Glomerular endothelial cell (primary cell): Measurements from ENCODE around the gene LPP. TPM values are rescaled to one million over a fixed set of nuclear protein-coding genes. Genes with fewer than 3 reads are reported as not detected.

ENCODE experiments used
- DNase-seq: peaks from one replicate; pipeline ENCODE4 v3.0.0-alpha.2; 2011; ENCODE audit warnings: low read depth, low spot score; ENCODE audit errors: extremely low read depth
- total RNA-seq: library from RNA; depleted of rRNA; stranded (reverse); fragments of >200 nt; gene quantifications from 2 replicates; pipeline ENCODE4 v1.2.3, GENCODE V29; 2015

The LPP gene
- total RNA-seq, 1 donor from 2014 or later = 132 TPM

GRCh38 chr3:188754267-188754666, 600.3 kb downstream of the LPP start:
- DNase-seq = no peak

DNA sequence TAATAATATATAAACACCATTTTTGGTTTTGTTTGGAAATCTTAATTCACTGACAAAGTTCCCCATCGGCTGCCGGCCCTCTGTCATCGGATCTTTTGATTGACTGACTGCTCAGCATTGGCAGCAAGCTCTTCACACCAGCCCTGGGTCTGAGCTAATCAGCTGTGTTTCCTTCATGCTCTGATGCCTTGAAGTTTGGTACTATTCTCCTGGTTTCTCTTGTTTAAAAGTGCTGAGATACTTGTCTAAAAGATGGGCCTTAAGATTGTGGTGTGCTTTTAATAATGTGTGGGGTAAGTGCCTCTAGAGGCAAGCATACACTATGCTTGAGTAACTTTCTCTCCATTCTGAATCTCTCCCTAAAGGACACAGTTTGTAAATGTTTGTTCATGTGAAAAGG, 602.3 kb downstream of the LPP start:
- DNase-seq = no peak

GRCh38 chr3:188759336-188760005, 605.5 kb downstream of the LPP start:
- DNase-seq = no peak

- DNase-seq = no peak
Measured at GRCh38 chr3:188760408-188760807, 606.5 kb downstream of the LPP start.

GRCh38 chr3:188761439-188761838, 607.5 kb downstream of the LPP start:
- no peak for DNase-seq

- no peak for DNase-seq
Measured at GRCh38 chr3:188761964-188762363, 608.0 kb downstream of the LPP start.

GRCh38 chr3:188764609-188765008, 610.7 kb downstream of the LPP start:
- DNase-seq = no peak

DNA sequence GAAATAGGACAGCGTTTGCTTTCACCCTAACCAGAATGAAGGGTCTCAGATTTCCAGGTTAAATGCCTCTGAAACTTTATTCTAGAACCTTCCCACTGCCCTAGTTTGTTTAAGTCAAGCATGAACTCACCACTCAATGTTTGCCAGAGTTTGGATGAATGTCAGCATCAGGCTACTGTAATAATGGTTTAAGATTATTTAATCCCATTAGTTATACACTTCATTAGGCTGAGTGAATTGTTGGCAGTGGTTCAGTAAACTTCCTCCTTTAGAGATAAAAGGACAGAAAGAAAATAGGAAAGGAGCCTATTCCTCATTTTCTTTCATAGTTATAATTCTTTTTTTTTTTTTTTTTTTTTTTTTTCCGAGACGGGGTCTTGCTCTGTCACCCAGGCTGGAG, 615.9 kb downstream of the LPP start:
- no peak for DNase-seq

DNA sequence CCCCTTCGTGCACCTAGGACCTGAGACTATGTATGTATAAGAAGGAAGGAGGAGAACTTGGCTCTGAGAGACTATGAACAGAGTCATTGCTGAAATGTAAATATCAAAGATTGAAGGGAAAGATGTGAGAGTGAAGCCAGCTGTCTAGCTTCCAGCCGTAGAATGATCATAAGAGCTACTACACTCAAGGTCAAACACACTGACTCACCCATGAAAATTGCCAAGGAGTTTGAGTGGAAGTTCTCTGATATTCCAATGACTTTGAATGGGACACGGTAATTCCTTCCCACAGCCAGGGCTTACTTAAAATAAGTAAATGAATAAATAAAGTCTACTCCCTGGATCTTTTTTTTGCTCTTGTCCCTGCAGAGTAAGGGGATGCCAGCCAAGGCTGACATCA, 618.9 kb downstream of the LPP start:
- peak; percentile 51 for DNase-seq

GRCh38 chr3:188775412-188775811, 621.5 kb downstream of the LPP start:
- DNase-seq = no peak

DNA sequence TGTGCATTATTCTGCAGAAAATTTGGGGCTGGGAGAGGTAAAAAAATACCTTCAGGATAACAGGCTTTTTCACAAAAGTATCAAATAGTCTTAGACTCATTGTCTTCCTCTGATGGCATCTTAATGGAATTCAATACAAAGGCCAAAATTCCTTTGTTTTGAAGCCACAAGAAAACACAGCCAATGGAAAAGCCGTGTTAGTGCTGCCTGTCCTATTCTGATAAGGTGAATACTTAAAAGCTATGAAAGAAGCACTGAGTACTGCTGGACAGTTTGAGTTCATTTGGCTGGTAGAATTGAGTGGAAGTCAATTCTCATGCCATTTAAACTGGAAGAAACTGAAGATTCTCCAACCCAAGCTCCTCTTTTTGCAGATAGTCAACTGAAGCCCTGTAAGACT, 622.5 kb downstream of the LPP start:
- no peak for DNase-seq

DNA sequence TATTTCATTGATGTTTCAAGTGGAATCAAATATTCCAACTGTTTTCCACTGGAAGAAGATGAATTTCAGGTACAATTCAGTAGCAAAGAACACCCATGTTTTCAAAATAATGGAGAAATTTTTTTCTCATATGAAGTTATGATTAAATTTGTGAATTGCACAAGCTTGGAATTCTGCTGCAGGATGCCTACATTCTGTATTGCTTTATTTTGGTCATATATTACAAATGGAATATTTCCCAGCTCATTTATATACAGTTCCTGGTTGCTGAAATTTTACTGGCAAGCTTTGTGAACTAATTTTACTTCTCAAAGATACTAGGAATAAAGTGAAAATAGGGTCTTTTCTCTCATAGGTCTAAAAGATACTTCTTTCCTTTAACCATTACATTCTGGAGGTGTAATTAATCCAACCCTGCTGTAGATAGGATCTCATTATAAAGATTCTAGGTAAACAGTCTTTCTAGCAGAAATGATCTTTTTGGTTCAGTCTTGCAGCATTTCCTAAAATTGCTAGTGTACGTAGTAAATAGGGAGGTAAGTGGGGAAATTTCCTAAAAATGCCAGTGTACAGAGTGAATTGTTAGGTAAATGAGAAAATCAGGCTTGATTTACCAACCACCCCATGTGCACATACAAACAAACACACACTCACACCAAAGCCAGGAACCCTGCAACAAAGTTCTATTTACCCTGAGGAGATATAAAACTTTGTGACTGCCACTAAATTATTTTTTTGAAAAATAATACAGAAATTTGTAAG, 624.3 kb downstream of the LPP start:
- no peak for DNase-seq

DNA sequence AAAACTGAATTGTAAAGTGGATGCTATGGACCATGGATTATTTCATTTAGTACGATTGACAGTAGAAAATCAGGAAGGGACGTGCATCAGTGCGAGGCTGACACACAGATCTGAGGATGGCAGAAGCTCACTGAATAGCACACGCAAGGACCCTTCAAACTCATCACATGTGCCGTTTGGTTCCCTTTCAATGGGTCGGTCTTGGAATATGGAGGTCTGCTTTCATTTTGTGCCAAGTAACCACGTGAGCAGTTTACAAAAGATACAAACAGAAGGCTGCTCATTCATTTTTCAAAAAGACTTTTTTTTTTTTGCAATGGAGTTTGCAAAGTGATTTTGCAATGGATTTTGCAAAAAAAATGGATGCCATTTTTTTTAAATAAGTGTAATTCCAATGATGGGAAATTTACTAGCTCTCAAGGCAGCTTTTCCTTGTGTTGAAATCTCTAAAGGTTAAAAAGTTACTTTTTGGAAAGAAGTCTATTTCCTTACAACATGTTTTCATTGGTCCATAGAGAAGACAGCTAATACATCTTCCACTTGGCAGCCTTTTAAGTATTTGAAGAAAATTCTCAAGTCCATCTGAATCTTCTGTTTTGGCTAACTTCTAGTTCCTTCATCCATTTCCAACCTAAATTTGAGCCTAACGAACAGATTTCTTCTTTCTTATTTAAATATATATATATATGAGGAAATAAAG, 625.5 kb downstream of the LPP start:
- no peak for DNase-seq

DNA sequence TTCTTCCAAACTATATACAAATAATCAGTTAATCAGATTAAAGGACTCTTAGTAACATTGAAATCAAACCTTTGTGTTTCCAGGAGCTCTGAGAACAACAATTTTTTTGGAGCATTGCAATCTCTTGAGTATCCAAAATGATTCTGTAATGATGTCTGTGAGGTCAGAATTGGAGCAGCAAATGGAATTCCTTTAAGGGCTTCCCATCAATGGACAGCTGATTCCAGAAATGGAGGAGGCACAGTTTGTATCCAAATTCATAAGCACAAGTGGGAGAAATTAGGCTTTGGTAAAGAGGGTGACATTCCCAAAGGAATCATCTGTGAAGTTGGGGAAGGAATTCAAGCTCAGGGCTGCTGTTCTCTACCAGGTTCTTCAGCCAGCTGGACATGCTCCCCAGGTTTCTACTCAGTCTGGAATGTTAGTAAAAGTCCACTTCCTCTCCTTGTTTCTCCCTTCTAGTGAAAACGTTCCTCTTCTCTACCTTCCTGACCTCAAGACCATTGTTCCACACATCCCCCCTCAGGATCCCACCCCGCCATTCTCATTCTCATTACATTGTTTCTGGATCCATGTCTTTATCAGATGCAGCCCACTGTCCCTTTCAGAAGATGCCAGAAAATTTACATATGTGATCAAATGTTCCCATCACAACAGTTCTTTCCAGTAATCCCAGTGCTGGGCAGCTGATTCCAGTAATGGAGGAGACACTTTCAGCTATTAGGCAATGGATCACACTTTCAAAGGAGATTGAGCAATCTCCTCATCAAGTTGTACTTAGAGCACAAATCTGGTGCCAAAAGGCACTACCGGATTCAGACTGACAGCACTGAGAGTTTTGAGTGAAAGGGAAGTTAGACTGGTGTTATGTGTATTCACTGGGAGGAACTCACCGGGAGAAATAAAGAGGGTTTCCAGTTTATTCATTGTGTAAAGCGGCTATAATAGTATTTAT, 626.5 kb downstream of the LPP start:
- no peak for DNase-seq

DNA sequence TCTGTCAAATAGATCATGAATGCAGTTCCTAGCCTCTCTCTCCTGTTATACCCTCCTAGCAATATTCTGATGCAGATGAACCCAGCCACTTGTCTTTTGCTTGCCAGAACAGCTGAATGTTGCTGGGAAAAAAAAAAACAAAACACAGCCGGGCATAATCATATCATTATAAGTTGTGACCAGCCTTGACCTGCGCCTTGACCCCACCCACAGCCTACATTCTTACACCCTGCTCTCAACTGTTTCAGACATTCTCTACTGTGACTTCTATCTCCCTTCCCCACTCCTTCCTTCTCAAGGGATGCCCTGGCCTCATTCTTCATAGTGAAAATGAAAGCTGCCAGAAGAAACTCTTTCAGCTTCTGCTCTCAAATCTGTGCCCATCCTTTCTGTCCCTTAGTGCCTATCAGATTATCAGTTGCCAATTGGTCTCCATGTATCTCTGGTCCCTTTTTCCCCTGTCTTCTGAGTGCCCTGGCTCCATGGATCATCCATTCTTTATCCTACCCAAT, 628.7 kb downstream of the LPP start:
- DNase-seq = no peak

GRCh38 chr3:188786424-188786823, 632.5 kb downstream of the LPP start:
- no peak for DNase-seq

DNA sequence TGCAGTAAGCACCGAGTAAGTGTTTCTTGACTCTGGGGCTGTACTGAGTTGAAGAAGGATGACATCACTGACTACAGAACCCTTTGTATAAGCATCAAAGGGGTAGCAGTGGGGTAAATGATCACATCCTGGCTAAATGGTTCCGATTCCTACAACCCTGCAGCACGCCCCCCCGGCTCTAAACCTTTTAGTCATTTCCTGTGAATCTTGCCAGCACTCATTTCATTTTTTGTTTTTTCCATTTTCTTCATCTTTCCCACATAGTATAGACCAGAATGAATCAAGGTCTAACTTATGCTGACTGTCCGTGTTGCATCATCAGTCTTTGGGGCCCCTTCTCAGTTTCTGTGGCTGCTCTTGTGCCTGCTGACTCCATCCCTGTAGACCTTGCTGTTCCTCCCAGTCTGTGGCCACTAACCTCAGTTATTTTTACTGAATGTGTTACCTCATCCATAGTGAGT, 634.7 kb downstream of the LPP start:
- DNase-seq = peak; percentile 51

GRCh38 chr3:188789251-188789650, 635.3 kb downstream of the LPP start:
- DNase-seq = no peak

DNA sequence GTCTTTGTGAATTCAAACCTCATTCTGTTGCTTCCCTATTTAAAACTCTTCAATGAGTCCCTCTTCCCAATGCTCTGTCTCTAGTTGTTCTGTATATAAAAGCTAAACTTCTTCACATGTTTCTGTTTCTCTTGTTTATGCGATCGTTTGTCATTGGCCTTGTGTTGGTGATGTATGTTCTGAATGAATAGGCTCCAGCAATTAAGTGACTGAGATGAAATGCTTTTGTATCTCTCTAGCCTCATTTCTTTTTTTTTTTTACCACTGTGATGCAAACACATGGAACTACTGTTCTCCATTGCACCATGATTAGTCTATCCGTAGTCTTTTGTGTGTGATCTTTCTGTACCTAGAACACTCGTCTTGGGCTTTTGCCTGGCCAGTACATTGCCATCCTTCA, 637.4 kb downstream of the LPP start:
- no peak for DNase-seq

- DNase-seq = no peak
Measured at GRCh38 chr3:188792793-188793192, 638.8 kb downstream of the LPP start.
